ENCODE data around the gene AZI2.

- no peak for TF ChIP-seq POLR2A (IDR thresholded peaks at IDR 0.05)
- TF ChIP-seq CTCF (IDR thresholded peaks at IDR 0.05), result no peak
Measured at GRCh38 chr3:28335246-28335645, 13.4 kb downstream of the AZI2 start.

All from right lobe of liver (tissue), 4 donors.